ENCODE results near the gene FSTL4.
A peak's percentile ranks its signal among the peaks of the same experiment; 100 is the strongest.

The FSTL4 gene

DNA sequence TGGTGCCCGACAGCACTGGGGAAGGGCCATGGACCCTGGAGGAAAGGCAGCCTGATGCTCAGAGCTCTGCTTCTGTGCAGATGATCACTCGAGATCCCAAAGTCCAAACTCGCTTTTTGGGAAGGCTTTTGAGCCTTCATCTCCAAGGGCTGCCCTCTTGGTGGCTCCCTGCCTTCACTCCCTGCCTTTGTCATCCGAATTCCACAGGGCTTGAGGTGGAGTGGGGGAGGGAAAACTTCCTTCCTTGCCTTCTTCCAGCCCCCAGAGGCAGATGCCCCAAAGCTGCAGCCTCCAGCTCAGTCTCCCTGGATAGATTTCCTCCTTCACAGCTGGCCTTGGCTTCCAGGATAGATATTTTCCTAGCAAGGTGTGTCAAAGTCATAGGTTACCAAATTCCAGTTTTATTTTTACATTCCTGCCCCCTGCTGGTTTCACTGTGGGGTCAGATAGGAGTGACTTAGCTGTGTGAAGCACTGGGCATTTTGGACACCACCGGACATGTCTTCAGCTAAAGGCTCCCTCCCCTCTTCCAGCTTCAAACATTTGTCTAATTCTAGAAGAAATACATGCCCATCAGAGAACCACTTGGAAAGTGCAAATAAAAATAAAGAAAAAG lies 292.3 kb downstream of the FSTL4 start:
- no peak for DNase-seq (ENCODE audit: low read depth)

DNA sequence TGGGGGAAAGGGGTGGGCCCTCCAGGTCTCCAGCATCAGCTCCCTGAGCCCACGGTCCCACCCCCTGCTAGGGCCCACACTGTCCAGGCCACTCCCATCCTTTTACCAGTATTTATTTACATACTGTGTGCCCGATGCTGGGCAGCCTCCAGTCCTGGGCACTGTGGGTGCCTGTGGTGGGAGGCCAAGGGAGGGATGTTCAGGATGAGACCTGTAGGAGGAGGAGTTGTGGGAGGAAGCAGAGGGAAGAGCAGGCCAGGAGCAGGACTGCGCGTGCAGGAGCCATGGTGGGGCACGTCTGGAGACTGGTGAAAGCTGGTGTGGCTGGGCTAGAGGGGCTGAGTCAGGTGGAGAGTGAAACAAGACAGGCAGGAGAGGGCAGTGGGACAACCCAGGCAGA lies 293.1 kb downstream of the FSTL4 start:
- no peak for DNase-seq (ENCODE audit: low read depth)

DNA sequence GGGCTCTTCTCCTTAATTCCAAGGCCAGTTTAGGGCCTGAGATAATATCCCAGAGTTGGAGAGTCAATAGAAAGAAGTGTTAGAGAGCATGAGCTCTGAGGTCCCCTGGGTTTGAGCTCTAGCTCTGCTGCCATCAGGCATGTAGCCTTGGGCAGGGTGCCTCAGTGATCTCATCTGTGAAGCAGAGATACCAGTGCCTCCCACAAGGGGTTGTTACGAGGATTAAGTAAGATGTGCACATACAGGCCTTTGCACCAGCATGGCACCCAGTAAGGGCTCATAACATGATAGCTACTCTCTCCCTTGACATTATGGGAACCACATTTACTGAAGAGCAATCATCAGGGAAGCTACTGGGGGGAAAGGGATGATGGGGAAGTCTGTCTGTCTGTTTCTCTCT lies 294.8 kb downstream of the FSTL4 start:
- DNase-seq (ENCODE audit: low read depth) = no peak

DNA sequence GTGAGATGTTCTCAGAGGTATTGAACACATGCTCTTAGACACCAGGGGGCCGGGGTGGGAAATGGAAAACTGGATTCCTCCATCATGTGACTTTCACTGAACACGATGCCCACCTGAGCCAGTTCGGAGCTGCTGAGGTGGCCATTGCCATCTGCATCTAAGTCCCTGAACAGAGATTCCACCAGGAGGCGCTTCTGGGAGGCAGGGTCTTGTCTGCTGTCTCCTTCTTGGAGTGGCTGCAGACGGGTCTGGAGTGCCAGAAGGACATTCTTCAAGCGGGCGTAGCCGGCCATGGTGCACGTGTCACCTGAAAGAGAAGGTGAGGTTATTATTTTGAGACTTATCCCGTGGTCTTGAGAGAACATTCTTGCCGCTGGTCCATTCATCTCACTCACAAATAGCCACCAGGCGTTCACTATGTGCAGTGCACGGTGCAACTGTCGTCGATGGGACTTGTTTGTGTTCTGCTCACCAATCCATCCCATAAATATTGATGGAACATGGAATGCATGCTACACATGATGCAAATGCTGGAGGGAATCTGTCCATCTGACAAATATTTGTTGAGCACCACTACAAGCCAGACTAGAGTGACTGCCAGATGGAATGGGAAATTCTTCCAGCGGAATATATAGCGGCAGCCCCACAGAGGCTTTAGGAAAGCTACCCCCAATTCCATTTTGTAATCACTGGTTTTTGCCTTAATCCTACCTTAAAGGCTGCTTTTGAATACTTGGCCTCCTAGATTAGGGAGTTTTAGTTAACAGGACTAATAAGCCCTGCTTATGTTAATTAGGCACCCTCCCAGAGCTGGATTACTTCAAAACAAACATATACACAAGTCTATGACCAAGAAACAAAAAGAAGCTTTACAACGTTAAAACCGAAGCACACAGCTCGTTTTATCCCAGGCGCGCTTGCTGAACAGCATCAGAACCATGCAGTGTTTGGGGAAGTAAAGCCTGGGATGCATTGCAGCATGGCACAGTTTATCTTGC lies 295.7 kb downstream of the FSTL4 start:
- peak; percentile 8 for DNase-seq (ENCODE audit: low read depth)

DNA sequence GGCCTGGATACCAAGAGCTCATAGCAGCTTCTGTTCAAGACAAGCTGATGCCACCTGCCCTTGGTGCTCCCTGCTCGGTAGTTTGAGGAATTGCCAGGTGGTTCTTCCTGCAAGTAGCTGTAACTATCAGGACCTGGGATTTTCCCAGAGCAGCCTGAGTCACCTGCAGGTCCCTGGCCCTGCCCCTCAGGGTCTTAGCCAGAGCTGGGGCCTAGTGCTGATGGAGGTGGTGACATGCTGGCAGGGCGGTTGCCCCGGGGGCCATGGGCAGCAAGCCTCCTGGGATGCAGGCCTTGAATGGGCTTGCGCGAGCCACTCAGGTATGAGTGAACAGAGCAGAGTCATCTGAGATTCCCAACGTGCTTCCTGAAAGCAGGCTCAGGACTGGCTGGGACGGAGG lies 298.3 kb downstream of the FSTL4 start:
- no peak for DNase-seq (ENCODE audit: low read depth)

DNA sequence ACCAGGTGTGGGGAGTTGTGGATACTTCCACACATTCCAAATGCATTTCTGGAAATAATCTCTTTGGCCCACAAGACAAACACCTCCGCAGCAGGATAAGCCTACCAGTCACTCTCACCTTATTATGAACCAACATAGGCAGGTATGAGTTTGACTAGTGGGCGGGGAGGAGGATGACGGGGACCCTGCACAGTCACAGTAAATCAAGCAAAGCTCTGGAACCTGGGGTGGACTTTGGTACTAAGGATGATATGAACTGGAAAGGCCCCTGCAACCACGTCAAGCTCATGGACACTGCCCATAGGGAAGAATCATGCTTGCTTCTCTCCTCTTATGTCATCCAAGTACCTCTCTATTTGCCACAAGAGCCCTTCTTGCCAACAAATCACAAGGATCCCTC lies 301.2 kb downstream of the FSTL4 start:
- no peak for DNase-seq (ENCODE audit: low read depth)

DNA sequence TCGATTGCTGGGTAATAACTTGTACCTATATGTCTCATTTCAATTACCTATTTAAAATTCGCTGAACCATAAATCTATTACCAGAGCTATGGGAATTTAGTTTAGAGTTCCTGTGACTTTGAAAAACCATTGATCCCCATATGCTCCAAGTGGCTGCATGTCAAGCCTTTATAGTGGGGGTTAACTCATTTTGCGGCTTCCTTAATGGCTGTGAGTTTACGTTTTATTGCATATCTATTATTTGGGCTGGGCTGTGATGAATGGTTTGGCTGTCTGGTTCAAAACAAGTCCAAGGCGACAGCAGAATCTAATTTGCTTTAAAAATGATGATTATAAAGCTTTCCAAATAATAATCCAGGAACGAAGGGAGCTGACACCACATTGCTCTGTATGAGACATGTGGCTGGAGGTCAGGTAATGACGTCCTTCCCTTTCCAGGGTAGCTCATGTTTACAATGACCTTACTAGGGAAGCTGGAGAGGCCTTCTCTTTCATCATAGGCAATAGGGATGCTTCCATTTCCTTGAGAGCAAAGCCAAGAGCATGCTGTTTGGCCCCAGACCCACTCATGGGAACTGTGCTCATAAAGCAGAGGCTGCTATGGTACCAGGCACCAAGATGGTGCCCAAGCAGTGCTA lies 302.2 kb downstream of the FSTL4 start:
- no peak for DNase-seq (ENCODE audit: low read depth)

DNA sequence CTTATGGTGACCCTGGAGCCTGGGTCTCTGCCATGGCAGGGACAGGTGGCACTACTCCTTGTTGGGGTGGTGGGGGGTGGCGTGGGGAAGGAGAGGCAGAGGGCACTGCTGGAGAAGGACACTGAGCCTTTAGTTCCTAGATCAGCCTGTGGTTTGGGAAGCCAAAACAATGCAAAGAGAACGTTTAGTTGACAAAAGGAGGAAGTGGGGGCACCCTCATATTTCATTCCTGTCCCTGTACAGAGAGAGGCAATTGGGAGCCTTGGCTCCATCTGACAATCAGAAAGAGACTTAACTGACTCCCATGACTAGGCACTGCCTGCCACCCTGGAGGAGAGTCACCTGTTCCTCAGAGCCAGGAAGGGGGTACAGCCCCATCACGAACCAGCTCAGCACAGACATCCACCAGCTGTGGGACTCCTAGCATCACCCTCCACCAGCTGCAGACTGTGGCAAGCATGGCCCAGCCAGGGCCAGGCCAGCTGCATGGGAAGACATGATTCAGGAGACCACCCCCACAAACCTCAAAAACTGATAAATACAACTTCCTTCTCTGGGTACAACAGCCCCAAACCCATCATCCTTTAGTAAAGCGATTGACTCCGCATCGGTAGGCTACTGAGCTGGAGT lies 303.1 kb downstream of the FSTL4 start:
- DNase-seq (ENCODE audit: low read depth) = no peak

DNA sequence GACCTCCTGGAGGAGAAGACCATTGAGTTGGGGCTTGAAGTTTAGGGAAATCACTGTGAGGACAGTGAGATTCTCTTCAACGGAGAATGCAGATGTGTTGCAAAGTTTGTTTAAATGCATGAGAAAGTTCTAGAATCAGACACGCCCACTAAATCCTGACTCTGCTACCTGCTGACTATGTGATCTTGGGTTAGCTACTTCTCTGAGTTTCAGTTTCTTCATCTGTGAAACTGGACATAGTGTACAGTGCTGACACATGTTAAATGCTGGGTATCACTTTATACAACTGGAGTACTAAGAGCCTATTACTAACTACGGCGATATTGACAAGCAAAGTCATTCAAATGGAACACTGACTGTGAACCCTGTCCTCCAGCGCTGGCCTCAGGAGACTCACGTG lies 305.1 kb downstream of the FSTL4 start:
- no peak for DNase-seq (ENCODE audit: low read depth)

DNA sequence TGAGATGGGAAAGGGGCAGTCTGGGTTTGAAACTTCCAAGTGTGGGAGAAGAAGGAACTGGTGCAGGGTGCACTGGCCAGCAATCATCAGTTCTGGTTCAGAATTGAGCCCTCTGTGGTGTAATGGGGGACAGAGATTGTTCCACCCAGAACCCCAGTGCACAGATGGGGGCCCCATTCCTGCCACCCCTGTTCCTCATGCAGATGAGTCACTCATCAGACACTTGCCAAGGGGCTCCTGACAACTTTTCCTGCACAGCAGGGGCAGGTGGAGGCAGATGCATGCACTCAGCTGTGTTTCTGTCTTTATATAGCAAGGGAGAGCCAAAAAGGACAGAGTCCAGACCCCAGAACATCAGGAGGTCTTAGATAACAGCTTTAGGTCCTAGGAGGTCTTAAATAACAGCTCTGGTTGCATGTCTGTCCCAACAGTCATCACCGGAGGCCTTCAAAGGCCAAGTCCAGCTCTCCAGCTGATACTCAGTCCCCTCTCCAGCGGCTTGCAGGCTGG lies 307.6 kb downstream of the FSTL4 start:
- DNase-seq (ENCODE audit: low read depth) = no peak

DNA sequence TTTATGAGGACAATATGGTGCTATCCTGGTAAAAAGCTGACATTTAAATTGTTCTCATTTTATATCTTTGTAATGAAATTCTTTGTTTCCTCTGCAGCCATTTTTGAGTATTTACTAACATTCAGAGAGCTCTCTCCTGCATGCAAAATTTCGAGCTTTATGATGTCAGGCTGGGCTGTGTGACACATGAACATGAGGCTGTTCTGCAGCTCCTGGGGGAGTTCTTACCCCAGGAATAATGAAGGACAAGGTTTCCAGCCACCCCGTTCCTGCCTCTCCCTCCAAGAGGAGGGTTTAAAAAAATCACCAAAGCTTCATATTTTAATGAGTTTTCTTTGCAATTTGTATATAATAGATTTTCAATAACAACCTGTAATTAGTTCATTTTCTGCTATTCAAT lies 308.2 kb downstream of the FSTL4 start:
- DNase-seq (ENCODE audit: low read depth) = no peak

DNA sequence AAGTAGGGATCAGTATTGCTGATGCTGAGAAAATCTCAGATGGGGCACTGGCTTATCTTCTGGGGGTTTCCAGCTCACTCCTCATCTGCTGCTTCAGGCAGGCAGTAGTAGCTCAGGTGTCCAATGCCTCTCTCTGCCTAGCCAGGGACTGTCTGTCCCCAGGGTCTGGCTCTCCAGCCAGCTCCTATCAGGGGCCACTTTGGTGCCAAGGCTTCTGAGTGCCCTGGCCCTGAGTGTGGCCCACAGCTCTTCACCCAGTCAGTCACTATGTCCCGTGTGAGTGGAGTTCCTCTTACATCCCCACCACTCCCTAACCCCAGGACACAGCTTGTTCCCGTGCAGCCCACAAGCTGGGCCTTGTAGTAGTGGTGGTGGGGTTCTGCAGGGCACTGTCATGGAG lies 309.0 kb downstream of the FSTL4 start:
- DNase-seq (ENCODE audit: low read depth) = no peak

DNA sequence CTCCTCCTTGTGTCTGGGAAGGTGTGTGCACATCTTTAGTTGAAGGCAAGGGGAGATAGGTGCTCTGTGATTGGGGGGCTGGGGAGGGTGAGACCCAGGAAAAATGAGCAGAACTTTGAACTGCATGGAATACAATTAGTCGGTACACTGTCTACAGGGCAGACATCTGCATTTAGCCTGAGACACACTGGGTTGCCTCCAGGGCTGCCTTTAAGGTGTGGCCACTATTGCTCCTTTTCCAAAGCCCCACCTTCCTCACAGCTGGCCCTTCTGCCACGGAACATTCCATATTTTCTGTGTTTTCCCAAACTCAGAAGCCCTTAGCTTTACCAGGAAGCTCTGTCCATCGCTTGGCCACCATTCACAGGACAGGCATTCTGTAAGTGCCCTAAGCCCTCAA lies 312.6 kb downstream of the FSTL4 start:
- no peak for DNase-seq (ENCODE audit: low read depth)

DNA sequence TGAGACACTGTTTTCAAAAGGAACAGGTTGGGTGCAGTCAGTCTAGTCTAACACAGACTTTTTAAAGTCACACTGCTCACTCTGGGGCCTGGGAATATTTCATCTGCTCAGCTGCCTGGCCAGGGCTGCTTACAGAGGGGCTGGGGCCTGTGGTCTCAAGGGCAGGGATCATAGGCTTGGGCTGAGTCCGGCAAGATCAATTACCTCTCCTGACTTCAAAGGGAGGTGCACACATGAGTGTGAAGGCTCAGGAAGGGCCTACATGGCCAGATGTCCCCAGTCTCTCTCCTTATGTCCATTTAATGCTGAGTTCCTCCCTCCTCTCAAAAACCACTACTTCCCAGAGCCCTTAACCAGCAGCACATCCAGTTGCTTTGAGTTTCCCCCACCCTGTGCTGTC lies 313.3 kb downstream of the FSTL4 start:
- DNase-seq (ENCODE audit: low read depth) = no peak

DNA sequence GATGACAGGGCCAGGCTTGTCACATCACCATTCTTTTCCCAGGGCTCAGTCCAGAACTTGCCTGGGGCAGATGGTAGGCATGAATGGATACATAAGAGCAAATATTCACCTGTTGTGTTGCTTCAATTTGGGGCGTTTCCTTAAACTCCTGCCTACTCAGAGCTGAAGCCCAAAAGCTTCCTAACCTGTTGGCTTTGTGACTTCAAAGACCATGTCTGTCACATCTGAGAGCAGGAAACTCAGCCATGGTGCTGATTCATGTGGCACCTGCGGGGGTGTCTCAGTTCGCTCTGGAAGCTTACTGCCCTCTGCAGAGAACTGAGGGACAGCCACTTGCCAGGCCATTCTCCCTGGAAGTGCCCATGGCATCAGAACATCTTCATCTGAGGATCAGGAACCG lies 313.9 kb downstream of the FSTL4 start:
- DNase-seq (ENCODE audit: low read depth) = no peak

DNA sequence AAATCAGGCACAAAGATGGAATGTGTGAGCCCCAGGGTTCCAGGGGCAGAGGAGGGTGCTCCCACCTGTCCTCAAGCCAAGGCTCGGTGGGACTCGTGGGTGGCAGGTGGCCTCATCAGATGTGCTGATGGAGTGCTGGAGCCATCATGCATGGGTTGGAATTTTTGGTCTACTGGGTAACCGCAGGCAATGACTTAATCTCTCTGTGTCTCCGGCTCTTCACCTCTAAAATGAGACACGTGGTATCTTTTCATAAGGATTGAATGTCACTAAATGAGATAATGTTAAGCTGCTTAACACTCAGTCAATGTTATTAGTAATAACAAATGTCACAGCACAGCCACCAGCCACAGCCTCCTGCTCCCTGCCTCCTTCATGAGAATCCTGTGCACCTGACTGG lies 315.0 kb downstream of the FSTL4 start:
- no peak for DNase-seq (ENCODE audit: low read depth)

DNA sequence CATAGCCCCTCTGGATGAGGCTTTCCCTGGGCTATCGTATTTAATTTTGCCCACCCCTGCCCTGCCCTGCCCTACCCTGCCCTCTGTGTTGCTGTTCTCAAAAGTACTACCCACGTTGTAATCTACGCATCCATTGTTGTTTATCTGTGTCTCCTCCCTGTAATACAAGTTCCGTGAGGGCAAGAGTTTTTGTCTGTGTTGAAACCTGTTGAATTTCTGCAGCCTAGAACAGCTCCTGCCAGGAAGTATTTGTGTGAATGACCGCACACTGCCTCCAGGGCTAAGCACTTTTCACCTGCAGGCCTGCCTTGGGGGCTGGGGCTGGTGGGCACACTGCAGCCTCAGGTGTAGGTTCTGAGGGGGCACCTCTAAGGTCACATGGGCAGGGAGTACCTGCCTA lies 315.7 kb downstream of the FSTL4 start:
- DNase-seq (ENCODE audit: low read depth) = no peak

DNA sequence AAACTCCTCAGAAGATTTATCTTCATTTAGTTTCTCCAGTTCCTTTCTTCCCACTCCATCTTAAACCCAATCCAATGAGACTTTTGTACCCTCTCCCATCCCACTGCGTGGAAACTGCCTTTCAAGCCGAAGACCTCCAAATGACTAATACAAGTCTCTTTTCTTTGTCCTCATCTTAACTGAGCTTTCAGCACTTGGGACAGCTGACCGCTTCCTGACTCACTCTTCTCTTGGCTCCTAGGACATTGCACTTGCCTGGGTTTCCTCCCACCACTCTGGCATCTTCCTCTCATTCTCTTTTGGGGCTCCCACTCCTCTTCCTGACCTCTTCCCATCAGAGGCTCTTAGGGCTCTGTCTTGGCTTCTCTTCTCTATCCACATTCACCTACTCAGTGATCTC lies 316.8 kb downstream of the FSTL4 start:
- no peak for DNase-seq (ENCODE audit: low read depth)

DNA sequence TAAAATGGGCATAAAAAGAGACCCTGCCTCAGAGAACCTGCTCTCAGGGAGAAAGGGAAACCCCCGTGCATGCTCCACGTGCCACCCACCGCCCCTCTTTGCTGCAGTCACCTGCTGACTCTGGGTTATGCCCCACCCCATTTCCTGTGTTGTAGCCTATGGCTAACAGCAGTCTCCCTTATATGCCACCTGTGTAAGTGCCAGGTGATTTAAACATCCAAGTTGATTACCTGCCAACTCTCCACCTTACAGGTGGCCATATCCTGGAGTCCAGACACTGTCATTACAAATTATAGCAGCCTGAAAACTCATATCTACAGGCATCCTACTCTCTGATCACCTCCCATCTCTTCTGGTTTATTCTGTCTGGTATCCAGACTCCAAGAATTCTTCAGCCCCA lies 318.0 kb downstream of the FSTL4 start:
- no peak for DNase-seq (ENCODE audit: low read depth)

DNA sequence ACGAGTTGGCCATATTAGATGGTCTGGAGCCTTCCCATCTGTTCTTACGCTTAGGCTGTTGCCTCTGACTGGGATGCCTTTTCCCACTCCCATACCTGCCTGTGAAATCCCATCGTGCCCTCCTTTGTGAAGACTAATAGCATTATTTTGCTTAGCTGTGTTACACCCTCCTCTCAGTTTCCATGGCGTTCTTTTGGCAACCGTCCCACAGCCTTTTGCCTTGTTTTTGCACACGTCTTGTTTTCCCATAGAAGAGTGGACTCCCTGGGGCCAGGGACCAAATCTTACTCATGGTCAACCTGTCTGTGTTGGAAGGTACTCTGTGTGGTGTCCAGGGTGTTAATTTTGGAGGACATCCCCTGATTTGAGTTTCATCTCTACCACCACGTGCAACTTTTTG lies 318.4 kb downstream of the FSTL4 start:
- no peak for DNase-seq (ENCODE audit: low read depth)

DNA sequence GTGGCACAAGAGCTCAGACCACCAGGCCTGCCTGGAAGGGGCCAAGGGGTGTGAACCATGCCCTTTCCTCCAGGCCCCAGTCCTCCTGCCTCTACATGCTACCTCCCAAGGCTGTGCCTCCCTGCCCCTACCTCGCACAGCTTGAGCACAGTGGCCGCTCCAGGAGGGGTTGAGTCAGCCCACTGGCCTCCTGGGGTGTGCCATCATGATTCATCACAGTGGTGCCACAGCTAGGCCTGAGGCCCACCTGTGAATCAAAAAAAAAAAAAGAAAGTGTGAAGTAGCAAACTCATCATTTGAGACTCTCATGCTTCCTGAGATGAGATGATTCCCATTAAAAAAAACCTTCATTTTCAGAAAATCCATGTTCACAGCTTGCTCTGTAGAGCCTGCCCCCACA lies 320.0 kb downstream of the FSTL4 start:
- DNase-seq (ENCODE audit: low read depth) = no peak

DNA sequence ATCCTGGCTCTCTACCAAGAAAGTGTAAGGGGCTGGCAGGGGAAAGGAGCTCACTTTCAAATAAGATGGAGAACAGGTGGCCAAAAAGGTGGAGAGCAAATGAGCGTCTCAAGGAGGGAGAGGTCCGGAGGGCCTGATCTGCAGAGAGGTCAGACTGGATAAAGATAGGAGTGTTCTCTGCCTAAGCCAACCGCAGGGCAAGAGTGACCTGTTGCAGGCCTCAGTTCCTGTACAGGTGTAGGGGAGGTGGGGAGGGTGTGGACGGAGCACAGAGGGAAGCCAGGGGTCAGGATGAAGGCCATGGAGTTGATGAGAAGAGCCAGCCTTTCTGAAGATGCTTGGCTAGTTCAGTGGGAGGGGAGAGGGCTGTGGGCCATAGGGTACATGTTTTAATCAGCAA lies 320.8 kb downstream of the FSTL4 start:
- no peak for DNase-seq (ENCODE audit: low read depth)
